GM23248 (cell line): Measurements from ENCODE around the gene TWIST1. TPM values are rescaled to one million over a fixed set of nuclear protein-coding genes. Genes with fewer than 3 reads are reported as not detected.

Experiments
- DNase-seq: peaks from one replicate; pipeline ENCODE4 v3.0.0-alpha.2; 2015
- H2AFZ ChIP-seq: fragments of 200-600 bp; sonication (generic); 2 replicates; pipeline ENCODE4 v1.6.1; 2016; ENCODE audit warnings: antibody characterized with exemption
- H3F3A ChIP-seq: fragments of 200-600 bp; sonication (generic); 2 replicates; pipeline ENCODE4 v1.6.1; 2016; ENCODE audit warnings: mild to moderate bottlenecking, antibody characterized with exemption, mixed run types; ENCODE audit not compliant: insufficient read depth
- H3K27ac ChIP-seq: fragments of 200-600 bp; sonication (generic); 2 replicates; pipeline ENCODE4 v1.5.1; 2016; ENCODE audit warnings: mild to moderate bottlenecking
- H3K27me3 ChIP-seq: fragments of 200-600 bp; sonication (generic); replicated peaks from 2 replicates; pipeline ENCODE4 v1.6.1; 2016; ENCODE audit warnings: mild to moderate bottlenecking; ENCODE audit not compliant: insufficient read depth
- H3K36me3 ChIP-seq: fragments of 200-600 bp; sonication (generic); 2 replicates; pipeline ENCODE4 v1.6.1; 2016; ENCODE audit warnings: low read depth, mild to moderate bottlenecking
- H3K4me1 ChIP-seq: fragments of 200-600 bp; sonication (generic); 2 replicates; pipeline ENCODE4 v1.6.1; 2016; ENCODE audit warnings: mild to moderate bottlenecking; ENCODE audit not compliant: insufficient read depth
- H3K4me2 ChIP-seq: fragments of 200-600 bp; sonication (generic); one replicate; pipeline ENCODE4 v1.6.1; 2016; ENCODE audit warnings: mild to moderate bottlenecking; ENCODE audit not compliant: unreplicated experiment
- H3K4me3 ChIP-seq: fragments of 200-600 bp; sonication (generic); 2 replicates; pipeline ENCODE4 v1.5.1; 2016; ENCODE audit warnings: mild to moderate bottlenecking
- H3K79me2 ChIP-seq: fragments of 200-600 bp; sonication (generic); 2 replicates; pipeline ENCODE4 v1.6.1; 2016; ENCODE audit warnings: mild to moderate bottlenecking; ENCODE audit not compliant: insufficient read depth
- H3K9ac ChIP-seq: fragments of 200-600 bp; sonication (generic); 2 replicates; pipeline ENCODE4 v1.6.1; 2016; ENCODE audit warnings: mild to moderate bottlenecking
- H3K9me2 ChIP-seq: fragments of 200-600 bp; sonication (generic); 2 replicates; pipeline ENCODE4 v1.6.1; 2016; ENCODE audit warnings: mixed run types, mild to moderate bottlenecking, moderate library complexity; ENCODE audit not compliant: insufficient read depth
- H3K9me3 ChIP-seq: fragments of 200-600 bp; sonication (generic); one replicate; pipeline ENCODE4 v1.6.1; 2017; ENCODE audit warnings: low read depth
- H4K20me1 ChIP-seq: fragments of 200-600 bp; sonication (generic); 2 replicates; pipeline ENCODE4 v1.6.0; 2016; ENCODE audit not compliant: insufficient read depth
- EZH2 ChIP-seq: fragments of 200-600 bp; sonication (generic); IDR thresholded peaks from 2 replicates; pipeline ENCODE4 v1.6.1; 2018; ENCODE audit warnings: antibody characterized with exemption, mild to moderate bottlenecking; ENCODE audit not compliant: insufficient read depth, poor library complexity, severe bottlenecking
- EZH2phosphoT487 ChIP-seq: fragments of 200-600 bp; sonication (generic); IDR thresholded peaks from 2 replicates; pipeline ENCODE4 v1.6.1; 2018; ENCODE audit warnings: antibody characterized with exemption, moderate library complexity, mild to moderate bottlenecking, low read depth; ENCODE audit not compliant: insufficient read depth
- WGBS, 2 experiments: methylation state at CpG; one replicate each; pipeline ENCODE4 v1.1.6; 2015 to 2017; ENCODE audit warnings: low lambda C conversion rate in 2 of 2, low coverage in 1 of 2; ENCODE audit errors: missing lambda C conversion rate in 2 of 2; 5-methylcytosine and 5-hydroxymethylcytosine counted together
- in situ Hi-C: fragments of 300-500 bp; cut with MboI; formaldehyde crosslinking; loops from 2 replicates; pipeline ENCODE4 v1.15.0; 2020
- polyA plus RNA-seq: library from polyadenylated mRNA; unstranded; fragments of >200 nt; fragmentation: Nextera tagmentation; extraction: Ambion mirVana; gene quantifications from 2 replicates; pipeline ENCODE4 v1.2.1, GENCODE V29; 2016
- total RNA-seq: library from RNA; depleted of rRNA; stranded (reverse); fragments of >200 nt; shearing (Covaris generic); gene quantifications from 2 replicates; pipeline ENCODE4 v1.2.3, GENCODE V29; 2014

TWIST1 gene
- total and polyA plus RNA-seq, 2 experiments from 2014 or later: 17.2 to 47.8 TPM

DNA sequence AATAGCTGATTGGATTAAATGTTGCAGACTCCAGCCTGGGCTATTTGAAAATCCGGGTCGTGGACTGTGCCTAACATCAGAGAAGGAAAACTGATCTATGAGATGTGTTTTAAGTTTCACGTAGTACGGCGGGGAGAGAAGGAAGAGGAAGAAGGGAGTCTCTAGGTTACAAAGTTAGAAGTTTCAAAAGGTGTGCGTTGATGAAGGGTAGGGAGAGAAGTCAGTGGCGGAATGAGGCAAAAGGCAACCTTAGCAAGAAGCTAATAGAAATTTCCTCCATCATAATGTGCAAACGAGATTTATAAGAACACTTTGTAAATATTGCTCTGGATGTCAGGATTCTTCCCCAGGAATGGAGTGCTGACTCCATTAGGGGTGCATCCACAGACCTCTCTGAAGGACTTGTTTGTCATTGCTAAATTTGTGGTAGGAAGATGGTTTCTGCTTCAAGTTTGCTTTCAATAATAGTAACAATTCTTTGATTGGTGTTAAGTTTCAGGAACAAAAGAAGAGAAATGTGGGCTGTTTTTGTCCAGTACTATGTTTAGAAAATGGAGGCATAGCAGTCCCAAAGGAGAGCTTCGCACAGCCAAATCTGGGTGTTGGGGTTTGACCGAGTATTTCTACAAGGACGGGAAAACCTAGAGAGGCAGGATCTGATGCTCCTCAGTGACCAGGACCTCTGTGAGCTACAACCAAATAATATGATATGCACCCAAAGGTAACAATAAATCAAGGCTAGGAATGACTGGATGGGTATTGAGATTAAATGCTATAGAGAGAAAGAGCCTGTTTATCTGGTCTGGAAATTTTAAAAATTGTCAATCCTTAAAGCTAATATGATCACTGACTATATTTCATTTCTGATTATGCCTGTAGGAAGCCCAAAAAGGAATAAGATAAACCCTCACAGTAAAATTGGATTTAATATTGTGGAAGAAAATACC, 8.2 kb downstream of the TWIST1 start:
- Histone ChIP-seq H3K4me3 (peak overlapping the region; percentile 88), H3K9me2 (no peaks in the 10 kb centered on the region), H2AFZ (peak overlapping the region; percentile 84), H3F3A (peaks cover 58% of the 10 kb centered on the region), H3K79me2 (peaks cover 95% of the 10 kb centered on the region), H3K36me3 (no peaks in the 10 kb centered on the region), H3K4me2 (peak overlapping the region; percentile 99), H3K9ac (peak overlapping the region; percentile 95), H4K20me1 (no peaks in the 10 kb centered on the region), H3K9me3 (no peaks in the 10 kb centered on the region), H3K27ac (peak overlapping the region; percentile 97), H3K27me3 (no peaks in the 10 kb centered on the region), H3K4me1 (peaks cover 65% of the 10 kb centered on the region)
- 9 to 11% methylated on average over 11 of the region's 11 CpGs for WGBS, 2 experiments
- in situ Hi-C loops: loop anchor here (25.0 kb wide), 1 partner anchor 747 kb away; no protein-coding TSS in a partner anchor
- TF ChIP-seq EZH2phosphoT487: 0 out of 2 replicates have a peak, but pooled peaks have one; percentile 44
- no peak for TF ChIP-seq EZH2
- peak; percentile 53 for DNase-seq

DNA sequence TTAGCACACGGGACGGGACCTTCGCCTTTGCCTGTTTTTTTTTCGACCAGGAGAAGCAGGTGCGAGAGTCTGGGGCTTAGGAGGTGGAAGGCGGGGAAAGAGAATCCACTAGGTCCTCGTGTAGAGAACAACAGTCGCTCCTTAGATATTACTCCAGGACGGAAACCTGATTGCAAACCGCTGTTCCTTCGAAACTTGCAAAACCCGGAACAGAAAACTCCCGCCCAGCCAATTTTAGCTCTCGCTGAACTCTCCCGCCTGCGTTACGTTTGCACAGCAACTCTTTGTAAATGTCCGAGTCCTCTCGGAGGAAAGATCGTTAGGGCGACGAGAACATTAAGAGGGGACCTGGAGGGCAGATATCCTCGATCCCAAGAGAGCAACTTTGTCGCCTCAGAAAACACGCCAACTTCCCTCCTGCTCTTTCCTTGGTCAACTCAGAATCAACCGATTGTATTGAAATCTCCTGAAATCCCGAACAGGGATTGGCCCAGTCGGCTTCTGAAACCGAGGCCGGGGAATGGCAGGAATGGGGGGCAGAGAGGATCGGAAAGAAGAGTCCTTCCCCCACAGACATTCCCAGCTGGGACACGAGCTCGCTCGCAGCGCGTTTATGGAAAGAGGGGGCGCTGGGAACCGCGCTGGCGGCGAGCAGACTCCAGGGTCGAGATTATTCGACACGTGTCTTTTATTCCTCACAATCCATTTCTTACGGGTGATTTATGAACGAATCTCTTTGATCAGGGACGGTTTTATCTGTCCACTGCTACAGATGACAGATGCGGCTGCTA, 9.9 kb downstream of the TWIST1 start:
- Histone ChIP-seq H2AFZ (peak overlapping the region; percentile 84), H3K36me3 (no peaks in the 10 kb centered on the region), H3K9me2 (no peaks in the 10 kb centered on the region), H3F3A (peaks cover 43% of the 10 kb centered on the region), H3K27me3 (no peaks in the 10 kb centered on the region), H3K4me1 (peaks cover 67% of the 10 kb centered on the region), H3K9ac (peak overlapping the region; percentile 95), H3K79me2 (peaks cover 95% of the 10 kb centered on the region), H3K9me3 (no peaks in the 10 kb centered on the region), H4K20me1 (no peaks in the 10 kb centered on the region), H3K27ac (peak overlapping the region; percentile 97), H3K4me2 (peak overlapping the region; percentile 99), H3K4me3 (peak overlapping the region; percentile 88)
- in situ Hi-C loops: loop anchor here (25.0 kb wide), 1 partner anchor 745 kb away; no protein-coding TSS in a partner anchor
- WGBS, 2 experiments: 1% methylated on average over 48 of the region's 48 CpGs
- DNase-seq: peak; percentile 88
- TF ChIP-seq EZH2: no peak
- TF ChIP-seq EZH2phosphoT487: 0 out of 2 replicates have a peak, but pooled peaks have one; percentile 34

DNA sequence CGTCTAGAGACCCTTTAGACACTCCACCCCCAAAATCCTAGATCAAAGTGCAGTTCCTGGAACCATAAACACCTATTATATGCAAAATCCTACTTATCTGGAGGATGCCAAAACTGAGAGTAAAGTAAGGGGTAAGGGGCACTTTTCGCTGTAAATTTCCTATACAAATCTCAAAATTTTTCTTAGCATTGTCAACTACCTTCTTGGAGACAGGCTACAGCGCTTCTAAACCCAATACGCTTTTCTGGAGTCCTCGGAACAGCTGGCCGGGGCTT, 10.4 kb downstream of the TWIST1 start:
- Histone ChIP-seq H3K27me3 (no peaks in the 10 kb centered on the region), H2AFZ (peak overlapping the region; percentile 84), H3K4me3 (peak overlapping the region; percentile 88), H3K4me2 (peak overlapping the region; percentile 99), H3K9me2 (no peaks in the 10 kb centered on the region), H3K27ac (peak overlapping the region; percentile 97), H3K4me1 (peaks cover 71% of the 10 kb centered on the region), H3K79me2 (peaks cover 95% of the 10 kb centered on the region), H3F3A (peaks cover 45% of the 10 kb centered on the region), H3K36me3 (no peaks in the 10 kb centered on the region), H3K9me3 (no peaks in the 10 kb centered on the region), H4K20me1 (no peaks in the 10 kb centered on the region), H3K9ac (peak overlapping the region; percentile 95)
- TF ChIP-seq EZH2 (no peak), EZH2phosphoT487 (no peak)
- 1 to 2% methylated on average over 6 of the region's 6 CpGs for WGBS, 2 experiments
- no peak for DNase-seq
- in situ Hi-C loops: loop anchor here (25.0 kb wide), 1 partner anchor 745 kb away; no protein-coding TSS in a partner anchor
